OCI-LY7 (cell line): ENCODE data around the gene CXCR4.

Source experiments
- CTCF ChIP-seq: fragments of 200-600 bp; sonication (generic); conservative IDR thresholded peaks from 2 replicates; pipeline ENCODE4 v1.5.1; 2014; ENCODE audit warnings: mild to moderate bottlenecking, antibody characterized with exemption, low read length, moderate library complexity, mixed read lengths
- EZH2phosphoT487 ChIP-seq: fragments of 200-600 bp; sonication (generic); IDR thresholded peaks from 2 replicates; pipeline ENCODE4 v1.6.1; 2018; ENCODE audit warnings: low read depth, borderline replicate concordance, mild to moderate bottlenecking, mixed run types, antibody characterized with exemption, low read length, moderate library complexity, mixed read lengths

GRCh38 chr2:136133176-136133575, 15.2 kb upstream of the CXCR4 start:
- no peak for TF ChIP-seq CTCF
- no peak for TF ChIP-seq EZH2phosphoT487
